Measurements from ENCODE around the gene THSD4. TPM values are rescaled to one million over a fixed set of nuclear protein-coding genes. Genes with fewer than 3 reads are reported as not detected.
"Not testable (repeated sequence)": the region's sequence is repeated elsewhere in the genome, so short reads cannot be mapped to it uniquely, and the experiment has no call there.

THSD4 gene
- total RNA-seq, 1 donor from 2014 or later: 1.6 TPM

GRCh38 chr15:71434774-71435173, 319.5 kb downstream of the THSD4 start:
- DNase-seq (ENCODE audit: low spot score in 2 of 2): no peak
- no peak for FAIRE-seq

- DNase-seq (ENCODE audit: low spot score in 2 of 2): no peak
- no peak for FAIRE-seq
Measured at GRCh38 chr15:71435552-71435951, 320.3 kb downstream of the THSD4 start.

DNA sequence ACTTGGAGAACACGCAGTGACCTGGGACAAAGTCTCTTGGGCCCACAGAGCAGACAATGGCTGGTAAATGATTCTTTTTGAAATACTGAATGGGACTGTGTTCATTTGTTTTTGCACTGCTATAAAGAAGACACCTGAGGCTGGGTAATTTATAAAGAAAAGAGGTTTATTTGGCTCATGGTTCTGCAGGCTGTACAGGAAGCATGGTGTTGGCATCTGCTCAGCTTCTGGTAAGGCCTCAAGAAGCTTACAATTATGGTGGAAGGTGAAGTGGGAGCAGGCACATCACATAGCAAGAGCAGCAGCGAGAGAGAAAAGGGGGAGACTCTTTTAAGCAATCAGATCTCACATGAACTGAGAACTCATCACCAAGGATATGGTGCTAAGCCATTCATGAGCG, 321.6 kb downstream of the THSD4 start:
- DNase-seq (ENCODE audit: low spot score in 2 of 2) (no peak), FAIRE-seq (no peak)

DNA sequence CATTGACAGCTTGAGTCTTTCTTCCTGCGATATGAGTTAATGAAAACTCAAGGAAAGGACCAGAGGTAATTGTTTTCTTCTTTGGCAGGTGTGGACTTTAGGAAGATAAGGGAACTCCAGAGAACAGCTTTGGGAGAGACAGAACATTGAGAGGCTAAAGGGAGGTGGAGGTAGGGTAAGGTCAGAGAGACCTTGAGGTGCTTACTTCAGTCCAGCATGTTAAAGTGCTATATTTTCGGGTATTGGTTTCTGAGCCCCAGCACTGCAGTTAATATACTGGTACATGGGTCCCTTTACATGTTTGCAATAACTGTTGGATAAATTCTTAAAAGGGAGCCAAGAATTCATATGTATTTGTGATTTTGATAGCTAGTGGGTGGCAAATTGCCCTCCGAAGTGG, 322.1 kb downstream of the THSD4 start:
- no peak for DNase-seq (ENCODE audit: low spot score in 2 of 2)
- no peak for FAIRE-seq

GRCh38 chr15:71437919-71438318, 322.6 kb downstream of the THSD4 start:
- FAIRE-seq (no peak), DNase-seq (ENCODE audit: low spot score in 2 of 2) (no peak)

GRCh38 chr15:71439478-71439877, 324.2 kb downstream of the THSD4 start:
- not testable (repeated sequence) for DNase-seq (ENCODE audit: low spot score in 2 of 2)

DNA sequence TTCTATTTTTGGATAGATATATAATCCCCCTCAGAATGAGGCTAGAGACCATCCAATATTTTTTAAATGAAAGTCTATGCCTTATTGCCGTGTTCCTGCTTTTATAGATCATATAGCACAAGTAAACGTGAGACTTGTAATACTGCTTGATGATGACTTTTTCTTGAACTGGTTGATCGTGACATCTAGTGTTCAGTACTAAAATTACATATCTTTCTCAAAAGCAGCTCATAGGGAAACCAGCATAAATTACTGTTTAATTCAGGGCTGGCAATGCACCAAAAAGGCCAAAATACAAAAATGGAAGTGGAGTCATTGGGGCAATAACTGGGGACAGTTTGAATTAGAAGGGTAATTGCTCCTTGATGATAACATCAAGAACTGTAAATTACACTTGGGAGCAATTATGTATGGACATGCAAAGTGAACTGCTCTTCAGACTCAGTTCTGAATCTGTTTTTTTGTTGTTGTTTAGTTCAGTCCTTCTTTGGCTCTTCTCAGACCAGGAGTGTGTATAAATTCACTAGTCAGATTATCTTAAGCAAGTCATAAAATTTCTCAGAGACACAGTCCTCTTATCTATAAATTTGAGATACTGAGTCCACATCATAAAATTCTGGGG, 325.3 kb downstream of the THSD4 start:
- FAIRE-seq: no peak
- DNase-seq (ENCODE audit: low spot score in 2 of 2): peak in 1 of 2 donors; percentile 36

More at GRCh38 chr15:71439478-71439877, 324.2 kb downstream of the THSD4 start:
- not testable (repeated sequence) for FAIRE-seq

- FAIRE-seq (no peak), DNase-seq (ENCODE audit: low spot score in 2 of 2) (peak in 1 of 2 donors; percentile 17)
Measured at GRCh38 chr15:71443538-71443937, 328.3 kb downstream of the THSD4 start.

DNA sequence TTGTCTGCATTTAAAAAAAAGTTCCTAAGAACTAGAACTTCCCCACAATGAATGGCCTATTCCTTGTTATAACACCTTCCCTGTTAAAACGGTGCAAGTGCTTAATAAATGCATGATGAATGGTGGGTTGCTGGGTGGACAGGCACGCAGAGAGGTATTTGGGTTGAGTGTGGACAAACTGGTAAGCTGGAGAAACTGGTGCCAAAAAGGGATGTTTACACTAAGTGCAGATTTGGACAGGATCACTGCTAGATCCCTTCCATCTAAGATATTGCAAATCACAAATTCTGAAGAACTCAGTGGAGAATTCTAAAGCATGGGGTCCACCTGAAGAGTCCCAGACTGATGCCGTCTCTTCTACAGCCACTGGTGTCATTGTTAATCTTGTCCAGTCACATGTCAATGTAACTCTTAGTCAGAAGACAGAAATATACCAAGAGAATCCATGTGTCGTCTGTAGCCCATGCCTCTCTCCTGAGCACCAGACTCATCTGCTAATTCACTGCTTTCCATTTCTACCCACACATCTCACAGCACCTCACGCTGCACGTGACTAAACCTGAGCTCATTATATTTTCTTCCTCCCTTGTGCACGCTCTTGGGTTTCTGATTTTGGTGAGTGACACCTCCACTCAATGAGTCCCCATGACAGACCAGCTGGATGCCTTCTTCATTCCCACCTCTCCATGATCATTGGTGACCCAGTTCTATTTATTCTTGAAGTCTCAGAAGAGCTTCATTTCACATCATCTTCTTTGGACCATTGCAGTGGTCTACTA, 328.9 kb downstream of the THSD4 start:
- FAIRE-seq (no peak), DNase-seq (ENCODE audit: low spot score in 2 of 2) (no peak)

- DNase-seq (ENCODE audit: low spot score in 2 of 2) (no peak), FAIRE-seq (no peak)
Measured at GRCh38 chr15:71444866-71445590, 329.8 kb downstream of the THSD4 start.

GRCh38 chr15:71447328-71448250, 332.3 kb downstream of the THSD4 start:
- FAIRE-seq (no peak), DNase-seq (ENCODE audit: low spot score in 2 of 2) (no peak)

GRCh38 chr15:71448688-71449114, 333.4 kb downstream of the THSD4 start:
- DNase-seq (ENCODE audit: low spot score in 2 of 2) (peak in 1 of 2 donors; percentile 40), FAIRE-seq (no peak)

DNA sequence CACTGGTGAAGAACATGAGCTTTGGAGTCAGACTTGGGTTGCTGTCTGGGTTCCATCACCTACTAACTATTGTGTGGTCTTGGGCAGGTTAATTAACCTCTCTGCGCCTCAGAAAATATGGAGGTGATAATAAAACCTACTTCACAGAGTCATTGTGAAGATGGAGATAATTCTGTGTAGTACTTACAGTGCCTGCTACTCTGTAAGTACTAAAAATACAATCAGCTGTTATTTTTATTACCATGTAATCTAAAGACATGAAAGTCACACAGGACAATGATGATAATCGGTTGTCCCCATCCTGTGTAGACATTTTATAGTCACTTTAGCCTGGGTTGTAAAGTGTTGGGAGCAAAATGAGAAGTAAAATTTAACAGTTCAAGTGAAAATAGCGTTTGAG, 334.1 kb downstream of the THSD4 start:
- FAIRE-seq: no peak
- DNase-seq (ENCODE audit: low spot score in 2 of 2): no peak

DNA sequence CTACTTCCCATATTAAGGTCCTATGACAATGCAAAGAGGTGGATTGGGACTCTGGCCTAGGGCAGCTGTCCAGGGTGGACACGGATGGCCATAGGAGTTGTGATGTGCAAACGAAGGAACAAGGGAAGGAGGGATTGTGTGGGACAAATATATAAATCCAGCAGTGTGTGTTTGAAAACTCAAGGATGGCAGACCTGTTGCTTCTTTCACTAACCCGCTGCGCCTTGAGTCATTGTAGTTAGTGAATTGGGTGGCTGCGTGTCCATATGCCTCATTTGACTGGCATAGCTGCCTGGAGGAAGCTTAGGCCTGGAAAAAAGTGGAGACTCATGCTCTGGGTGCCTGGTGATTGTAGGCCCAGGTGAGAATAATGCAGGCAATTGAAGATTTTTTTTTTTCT, 334.7 kb downstream of the THSD4 start:
- no peak for DNase-seq (ENCODE audit: low spot score in 2 of 2)
- no peak for FAIRE-seq

- no peak for FAIRE-seq
Measured at GRCh38 chr15:71451130-71451529, 335.9 kb downstream of the THSD4 start.

GRCh38 chr15:71452893-71453292, 337.6 kb downstream of the THSD4 start:
- DNase-seq (ENCODE audit: low spot score in 2 of 2): no peak
- no peak for FAIRE-seq

More at GRCh38 chr15:71451130-71451529, 335.9 kb downstream of the THSD4 start:
- DNase-seq (ENCODE audit: low spot score in 2 of 2): no peak

DNA sequence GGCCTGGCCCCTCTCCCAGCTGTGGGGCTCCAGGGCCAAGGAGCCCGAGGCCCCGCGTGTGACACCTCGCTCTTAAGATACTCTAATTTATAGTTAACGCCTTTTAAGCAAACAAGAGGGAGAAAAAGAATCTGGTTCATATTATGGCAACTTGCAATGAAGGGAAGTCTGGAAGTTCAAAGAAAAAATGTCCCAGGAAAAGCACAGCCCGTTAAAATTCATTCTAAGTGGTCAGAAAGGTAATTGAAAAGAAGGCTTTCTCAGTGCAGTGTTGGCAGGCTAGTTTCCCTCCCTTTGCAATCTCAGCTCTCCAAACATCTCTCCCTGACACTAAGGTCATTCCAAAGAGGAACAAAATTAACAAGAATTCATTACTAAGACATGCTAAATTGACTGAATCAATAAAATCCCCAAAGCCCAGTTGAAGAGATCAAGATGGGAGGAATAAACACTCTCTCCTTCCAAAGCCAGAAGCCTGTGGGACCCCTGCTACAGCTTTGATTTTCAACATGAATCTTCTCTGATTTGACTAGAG, 339.3 kb downstream of the THSD4 start:
- FAIRE-seq: no peak

DNA sequence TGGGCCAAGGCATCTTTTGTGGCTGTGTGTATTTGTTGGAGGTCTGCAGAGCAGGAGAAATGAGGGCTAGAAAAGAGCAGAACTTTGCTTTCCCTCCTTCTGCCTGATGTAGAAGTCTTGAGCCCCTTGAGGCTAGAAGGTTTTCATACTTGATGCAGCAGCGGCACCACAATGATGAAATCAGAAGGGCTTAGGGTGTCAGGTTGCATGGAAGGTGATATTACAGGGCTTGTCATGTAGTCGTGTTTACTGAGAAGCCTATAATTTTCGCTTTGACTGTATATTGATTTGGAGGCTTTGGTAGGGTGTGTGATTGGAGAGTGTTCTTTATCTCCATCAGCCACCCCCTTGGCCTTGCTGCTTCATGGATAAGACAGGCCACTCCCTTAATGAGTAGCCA, 339.8 kb downstream of the THSD4 start:
- no peak for FAIRE-seq
- DNase-seq (ENCODE audit: low spot score in 2 of 2): no peak

More for the DNA sequence above, 339.3 kb downstream of the THSD4 start:
- no peak for DNase-seq (ENCODE audit: low spot score in 2 of 2)

- FAIRE-seq (no peak), DNase-seq (ENCODE audit: low spot score in 2 of 2) (no peak)
Measured at GRCh38 chr15:71455878-71456277, 340.6 kb downstream of the THSD4 start.

GRCh38 chr15:71456362-71456761, 341.1 kb downstream of the THSD4 start:
- DNase-seq (ENCODE audit: low spot score in 2 of 2) (no peak), FAIRE-seq (no peak)
